Trophoblast cell (in vitro differentiated cells and primary cell): Measurements from ENCODE around the gene TMPRSS4.

ENCODE experiments used
- DNase-seq, 2 donors: peaks; one replicate each; pipeline ENCODE4 v3.0.0-alpha.2; 2016
- H2AFZ ChIP-seq: 2 replicates; pipeline ENCODE4 v1.6.1; 2013; ENCODE audit warnings: low read length, moderate library complexity, mild to moderate bottlenecking; ENCODE audit not compliant: insufficient read depth, poor library complexity
- H2AK5ac ChIP-seq: 2 replicates; pipeline ENCODE4 v1.6.1; 2013; ENCODE audit warnings: mild to moderate bottlenecking, low read length
- H2BK120ac ChIP-seq: 2 replicates; pipeline ENCODE4 v1.6.1; 2013; ENCODE audit warnings: low read length, mild to moderate bottlenecking, moderate library complexity; ENCODE audit not compliant: insufficient read depth, poor library complexity
- H2BK12ac ChIP-seq: 2 replicates; pipeline ENCODE4 v1.6.1; 2013; ENCODE audit warnings: mild to moderate bottlenecking, low read length, moderate library complexity
- H2BK5ac ChIP-seq: 2 replicates; pipeline ENCODE4 v1.6.1; 2013; ENCODE audit warnings: low read length, low read depth, moderate library complexity, mild to moderate bottlenecking; ENCODE audit not compliant: poor library complexity
- H3K14ac ChIP-seq: 2 replicates; pipeline ENCODE4 v1.6.1; 2013; ENCODE audit warnings: mild to moderate bottlenecking, low read length
- H3K18ac ChIP-seq: 2 replicates; pipeline ENCODE4 v1.6.1; 2013; ENCODE audit warnings: mild to moderate bottlenecking, low read length
- H3K23ac ChIP-seq: 2 replicates; pipeline ENCODE4 v1.6.1; 2013; ENCODE audit warnings: low read length
- H3K27ac ChIP-seq: 2 replicates; pipeline ENCODE4 v1.5.1; 2013; ENCODE audit warnings: low read depth, mild to moderate bottlenecking, inconsistent platforms, low read length, moderate library complexity
- H3K27me3 ChIP-seq: 2 replicates; pipeline ENCODE4 v1.6.1; 2013; ENCODE audit warnings: inconsistent platforms, mild to moderate bottlenecking, low read length, moderate library complexity; ENCODE audit not compliant: insufficient read depth
- H3K36me3 ChIP-seq, 2 experiments: 1 replicate in 1 of 2; 2 replicates in 1 of 2; pipeline ENCODE4 v1.6.1; 2013; ENCODE audit warnings: low read length in 2 of 2, mild to moderate bottlenecking in 2 of 2, moderate library complexity in 1 of 2; ENCODE audit not compliant: insufficient read depth in 2 of 2, control insufficient read depth in 1 of 2
- H3K4ac ChIP-seq: 2 replicates; pipeline ENCODE4 v1.6.1; 2013; ENCODE audit warnings: low read depth, mild to moderate bottlenecking, low read length, moderate library complexity
- H3K4me1 ChIP-seq, 2 experiments: 1 replicate in 1 of 2; 2 replicates in 1 of 2; pipeline ENCODE4 v1.6.1; 2013; ENCODE audit warnings: low read length in 2 of 2, mild to moderate bottlenecking in 2 of 2, moderate library complexity in 1 of 2; ENCODE audit not compliant: insufficient read depth in 2 of 2, control insufficient read depth in 1 of 2
- H3K4me2 ChIP-seq: 2 replicates; pipeline ENCODE4 v1.6.1; 2013; ENCODE audit warnings: inconsistent platforms, mild to moderate bottlenecking, low read length, moderate library complexity
- H3K4me3 ChIP-seq: 2 replicates; pipeline ENCODE4 v1.5.1; 2013; ENCODE audit warnings: mild to moderate bottlenecking, low read depth, low read length, inconsistent platforms
- H3K79me1 ChIP-seq: one replicate; pipeline ENCODE4 v1.6.1; 2013; ENCODE audit warnings: low read length
- H3K79me2 ChIP-seq: 2 replicates; pipeline ENCODE4 v1.6.1; 2013; ENCODE audit warnings: low read length, mild to moderate bottlenecking; ENCODE audit not compliant: control insufficient read depth, insufficient read depth, poor library complexity
- H3K9ac ChIP-seq: 2 replicates; pipeline ENCODE4 v1.6.1; 2013; ENCODE audit warnings: mild to moderate bottlenecking, low read length
- H3K9me3 ChIP-seq: 2 replicates; pipeline ENCODE4 v1.6.1; 2013; ENCODE audit warnings: low read depth, mild to moderate bottlenecking, control low read depth, inconsistent platforms, low read length; ENCODE audit not compliant: insufficient read depth
- H4K12ac ChIP-seq: 2 replicates; pipeline ENCODE4 v1.6.1; 2013; ENCODE audit warnings: low read depth, mild to moderate bottlenecking, low read length, moderate library complexity
- H4K8ac ChIP-seq: 2 replicates; pipeline ENCODE4 v1.6.1; 2013; ENCODE audit warnings: low read depth, mild to moderate bottlenecking, low read length, moderate library complexity
- H4K91ac ChIP-seq: one replicate; pipeline ENCODE4 v1.6.1; 2013; ENCODE audit warnings: low read depth, mild to moderate bottlenecking, low read length, moderate library complexity
- WGBS: extraction: QIAGEN DNeasy Blood & Tissue Kit; methylation state at CpG from one replicate; pipeline ENCODE4 v1.1.7; 2013; ENCODE audit warnings: missing lambda C conversion rate; ENCODE audit not compliant: insufficient read length, insufficient coverage; ENCODE audit errors: extremely low coverage; 5-methylcytosine and 5-hydroxymethylcytosine counted together

TMPRSS4 gene

GRCh38 chr11:118046964-118047700 lies 29.7 kb upstream of the TMPRSS4 start:
- H3K18ac ChIP-seq, result no peak overlapping the region
- DNase-seq, result no peak
- H3K9ac ChIP-seq, result no peak overlapping the region
- no peaks in the 10 kb centered on the region for H3K9me3 ChIP-seq
- no peak overlapping the region for H3K4ac ChIP-seq
- H3K4me3 ChIP-seq, result no peak overlapping the region
- no peak overlapping the region for H4K91ac ChIP-seq
- H4K8ac ChIP-seq, result no peak overlapping the region
- no peak overlapping the region for H3K23ac ChIP-seq
- no peak overlapping the region for H3K4me2 ChIP-seq
- H3K27me3 ChIP-seq, result no peaks in the 10 kb centered on the region
- H3K4me1 ChIP-seq, result no peaks in the 10 kb centered on the region
- no peak overlapping the region for H2BK120ac ChIP-seq
- WGBS, result no CpG with 5 or more reads among the region's 8 CpGs
- H4K12ac ChIP-seq, result no peak overlapping the region
- no peaks in the 10 kb centered on the region for H3K36me3 ChIP-seq
- H3K79me1 ChIP-seq, result no peaks in the 10 kb centered on the region
- no peak overlapping the region for H2AFZ ChIP-seq
- H3K79me2 ChIP-seq, result no peaks in the 10 kb centered on the region
- H2BK5ac ChIP-seq, result no peak overlapping the region
- no peak overlapping the region for H3K27ac ChIP-seq
- no peak overlapping the region for H3K14ac ChIP-seq
- H2AK5ac ChIP-seq, result no peak overlapping the region
- H2BK12ac ChIP-seq, result no peak overlapping the region

GRCh38 chr11:118047749-118048148 lies 29.1 kb upstream of the TMPRSS4 start:
- no peak for DNase-seq
- H3K4me3 ChIP-seq, result no peak overlapping the region
- H3K14ac ChIP-seq, result no peak overlapping the region
- H3K27me3 ChIP-seq, result no peaks in the 10 kb centered on the region
- H4K12ac ChIP-seq, result no peak overlapping the region
- no peaks in the 10 kb centered on the region for H3K9me3 ChIP-seq
- no peak overlapping the region for H2AFZ ChIP-seq
- H2BK120ac ChIP-seq, result no peak overlapping the region
- no peak overlapping the region for H4K8ac ChIP-seq
- no peaks in the 10 kb centered on the region for H3K36me3 ChIP-seq
- H3K4me2 ChIP-seq, result no peak overlapping the region
- H3K27ac ChIP-seq, result no peak overlapping the region
- no peaks in the 10 kb centered on the region for H3K79me2 ChIP-seq
- H3K18ac ChIP-seq, result no peak overlapping the region
- H2BK12ac ChIP-seq, result no peak overlapping the region
- H4K91ac ChIP-seq, result no peak overlapping the region
- no peak overlapping the region for H3K23ac ChIP-seq
- no peak overlapping the region for H2BK5ac ChIP-seq
- no peaks in the 10 kb centered on the region for H3K4me1 ChIP-seq
- H3K4ac ChIP-seq, result no peak overlapping the region
- H2AK5ac ChIP-seq, result no peak overlapping the region
- H3K9ac ChIP-seq, result no peak overlapping the region
- WGBS, result no CpG with 5 or more reads among the region's 4 CpGs
- no peaks in the 10 kb centered on the region for H3K79me1 ChIP-seq

- Histone ChIP-seq H2AFZ (no peak overlapping the region), H3K4ac (no peak overlapping the region), H3K9me3 (no peaks in the 10 kb centered on the region), H3K36me3 (no peaks in the 10 kb centered on the region), H2BK12ac (no peak overlapping the region), H3K27ac (no peak overlapping the region), H3K4me2 (no peak overlapping the region), H2AK5ac (no peak overlapping the region), H3K79me2 (no peaks in the 10 kb centered on the region), H3K4me3 (no peak overlapping the region), H4K12ac (no peak overlapping the region), H3K4me1 (no peaks in the 10 kb centered on the region), H3K23ac (no peak overlapping the region), H4K91ac (no peak overlapping the region), H3K9ac (no peak overlapping the region), H3K79me1 (no peaks in the 10 kb centered on the region), H2BK120ac (no peak overlapping the region), H4K8ac (no peak overlapping the region), H3K18ac (no peak overlapping the region), H3K27me3 (no peaks in the 10 kb centered on the region), H2BK5ac (no peak overlapping the region), H3K14ac (no peak overlapping the region)
- WGBS, result no CpG with 5 or more reads among the region's 11 CpGs
- DNase-seq, result no peak
Measured at GRCh38 chr11:118048472-118049370, 28.2 kb upstream of the TMPRSS4 start.

- no peak overlapping the region for H2BK12ac ChIP-seq
- H3K9me3 ChIP-seq, result no peaks in the 10 kb centered on the region
- no peak overlapping the region for H3K23ac ChIP-seq
- no peak overlapping the region for H3K9ac ChIP-seq
- no peak overlapping the region for H3K4ac ChIP-seq
- no peak overlapping the region for H4K12ac ChIP-seq
- H3K27ac ChIP-seq, result no peak overlapping the region
- H2AFZ ChIP-seq, result no peak overlapping the region
- no peak overlapping the region for H3K18ac ChIP-seq
- H3K27me3 ChIP-seq, result no peaks in the 10 kb centered on the region
- H3K4me2 ChIP-seq, result no peak overlapping the region
- DNase-seq, result no peak
- H3K79me2 ChIP-seq, result no peaks in the 10 kb centered on the region
- H2AK5ac ChIP-seq, result no peak overlapping the region
- H3K79me1 ChIP-seq, result no peaks in the 10 kb centered on the region
- H3K14ac ChIP-seq, result no peak overlapping the region
- no peaks in the 10 kb centered on the region for H3K36me3 ChIP-seq
- no peaks in the 10 kb centered on the region for H3K4me1 ChIP-seq
- H2BK5ac ChIP-seq, result no peak overlapping the region
- no CpG with 5 or more reads among the region's 6 CpGs for WGBS
- no peak overlapping the region for H2BK120ac ChIP-seq
- H3K4me3 ChIP-seq, result no peak overlapping the region
- no peak overlapping the region for H4K91ac ChIP-seq
- H4K8ac ChIP-seq, result no peak overlapping the region
Measured at GRCh38 chr11:118049771-118050170, 27.1 kb upstream of the TMPRSS4 start.
